Panc1 (cell line): Measurements from ENCODE around the gene ZDHHC8.

Experiments
- POLR2AphosphoS5 ChIP-seq: IDR thresholded peaks from 2 replicates; pipeline ENCODE4 v1.6.1; 2012; ENCODE audit warnings: mild to moderate bottlenecking, low read depth, low read length, moderate library complexity
- TCF7L2 ChIP-seq: IDR thresholded peaks from 2 replicates; pipeline ENCODE4 v1.6.1; 2011; ENCODE audit warnings: mild to moderate bottlenecking, low read depth, low read length, inconsistent platforms
- TF ChIP-seq, protein P1 (sequence below): fragments of 450-650 bp; IDR thresholded peaks from 2 replicates; pipeline ENCODE4 v1.5.1; 2017; ENCODE audit warnings: mild to moderate bottlenecking
- TF ChIP-seq, protein P2 (sequence below), 2 experiments: IDR thresholded peaks; 2 replicates each; pipeline ENCODE4 v1.6.1; 2011 to 2012; ENCODE audit warnings: low read depth in 2 of 2, control low read depth in 1 of 2, low read length in 1 of 2, mild to moderate bottlenecking in 1 of 2, moderate library complexity in 1 of 2; ENCODE audit not compliant: insufficient read depth in 1 of 2

DNA sequence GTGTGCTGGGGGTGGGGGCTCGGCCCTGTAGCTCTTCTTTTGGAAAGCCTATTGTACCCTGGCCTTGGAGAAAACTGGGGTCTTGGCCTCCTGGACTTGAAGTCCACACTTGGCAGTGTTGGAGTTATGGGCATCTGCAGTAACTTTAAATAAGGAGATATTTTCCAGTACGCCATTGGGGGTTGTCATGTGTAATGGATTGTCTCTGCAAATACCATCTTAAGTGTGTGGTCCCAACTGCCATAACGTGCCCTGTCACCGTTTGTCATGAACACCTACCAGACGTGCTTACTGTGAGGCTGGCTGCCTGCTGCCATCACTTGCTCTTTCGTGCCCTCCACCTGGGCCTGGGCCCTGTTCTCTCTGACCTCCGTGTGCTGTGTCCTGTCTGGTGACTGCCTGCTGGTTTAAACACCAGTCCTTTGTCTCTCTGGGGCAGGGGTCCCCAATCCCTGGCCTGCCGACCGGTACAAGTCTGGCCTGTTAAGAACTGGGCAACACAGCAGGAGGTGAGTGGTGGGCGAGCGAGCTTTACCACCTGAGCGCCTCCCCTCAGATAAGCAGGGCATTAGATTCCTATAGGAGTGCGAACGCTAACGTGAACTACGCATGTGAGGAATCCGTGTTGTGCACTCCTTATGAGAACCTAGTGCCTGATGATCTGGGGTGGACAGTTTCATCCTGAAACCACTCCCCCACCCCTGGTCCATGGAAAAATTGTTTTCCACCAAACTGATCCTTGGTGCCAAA is 3.6 kb upstream of the ZDHHC8 start:
- TF ChIP-seq, protein P1, sequence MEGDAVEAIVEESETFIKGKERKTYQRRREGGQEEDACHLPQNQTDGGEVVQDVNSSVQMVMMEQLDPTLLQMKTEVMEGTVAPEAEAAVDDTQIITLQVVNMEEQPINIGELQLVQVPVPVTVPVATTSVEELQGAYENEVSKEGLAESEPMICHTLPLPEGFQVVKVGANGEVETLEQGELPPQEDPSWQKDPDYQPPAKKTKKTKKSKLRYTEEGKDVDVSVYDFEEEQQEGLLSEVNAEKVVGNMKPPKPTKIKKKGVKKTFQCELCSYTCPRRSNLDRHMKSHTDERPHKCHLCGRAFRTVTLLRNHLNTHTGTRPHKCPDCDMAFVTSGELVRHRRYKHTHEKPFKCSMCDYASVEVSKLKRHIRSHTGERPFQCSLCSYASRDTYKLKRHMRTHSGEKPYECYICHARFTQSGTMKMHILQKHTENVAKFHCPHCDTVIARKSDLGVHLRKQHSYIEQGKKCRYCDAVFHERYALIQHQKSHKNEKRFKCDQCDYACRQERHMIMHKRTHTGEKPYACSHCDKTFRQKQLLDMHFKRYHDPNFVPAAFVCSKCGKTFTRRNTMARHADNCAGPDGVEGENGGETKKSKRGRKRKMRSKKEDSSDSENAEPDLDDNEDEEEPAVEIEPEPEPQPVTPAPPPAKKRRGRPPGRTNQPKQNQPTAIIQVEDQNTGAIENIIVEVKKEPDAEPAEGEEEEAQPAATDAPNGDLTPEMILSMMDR, result no peak
- TF ChIP-seq POLR2AphosphoS5 (no peak), TCF7L2 (no peak)
- TF ChIP-seq, protein P2, sequence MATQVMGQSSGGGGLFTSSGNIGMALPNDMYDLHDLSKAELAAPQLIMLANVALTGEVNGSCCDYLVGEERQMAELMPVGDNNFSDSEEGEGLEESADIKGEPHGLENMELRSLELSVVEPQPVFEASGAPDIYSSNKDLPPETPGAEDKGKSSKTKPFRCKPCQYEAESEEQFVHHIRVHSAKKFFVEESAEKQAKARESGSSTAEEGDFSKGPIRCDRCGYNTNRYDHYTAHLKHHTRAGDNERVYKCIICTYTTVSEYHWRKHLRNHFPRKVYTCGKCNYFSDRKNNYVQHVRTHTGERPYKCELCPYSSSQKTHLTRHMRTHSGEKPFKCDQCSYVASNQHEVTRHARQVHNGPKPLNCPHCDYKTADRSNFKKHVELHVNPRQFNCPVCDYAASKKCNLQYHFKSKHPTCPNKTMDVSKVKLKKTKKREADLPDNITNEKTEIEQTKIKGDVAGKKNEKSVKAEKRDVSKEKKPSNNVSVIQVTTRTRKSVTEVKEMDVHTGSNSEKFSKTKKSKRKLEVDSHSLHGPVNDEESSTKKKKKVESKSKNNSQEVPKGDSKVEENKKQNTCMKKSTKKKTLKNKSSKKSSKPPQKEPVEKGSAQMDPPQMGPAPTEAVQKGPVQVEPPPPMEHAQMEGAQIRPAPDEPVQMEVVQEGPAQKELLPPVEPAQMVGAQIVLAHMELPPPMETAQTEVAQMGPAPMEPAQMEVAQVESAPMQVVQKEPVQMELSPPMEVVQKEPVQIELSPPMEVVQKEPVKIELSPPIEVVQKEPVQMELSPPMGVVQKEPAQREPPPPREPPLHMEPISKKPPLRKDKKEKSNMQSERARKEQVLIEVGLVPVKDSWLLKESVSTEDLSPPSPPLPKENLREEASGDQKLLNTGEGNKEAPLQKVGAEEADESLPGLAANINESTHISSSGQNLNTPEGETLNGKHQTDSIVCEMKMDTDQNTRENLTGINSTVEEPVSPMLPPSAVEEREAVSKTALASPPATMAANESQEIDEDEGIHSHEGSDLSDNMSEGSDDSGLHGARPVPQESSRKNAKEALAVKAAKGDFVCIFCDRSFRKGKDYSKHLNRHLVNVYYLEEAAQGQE (IDR thresholded peaks at IDR 0.05; ENCODE audit: insufficient read depth in 1 of 2, low read depth in 2 of 2, low read length in 1 of 2), result no peak
